ENCODE measurements around the gene ANG.
A peak's percentile ranks its signal among the peaks of the same experiment; 100 is the strongest.
"Not testable (repeated sequence)": the region's sequence is repeated elsewhere in the genome, so short reads cannot be mapped to it uniquely, and the experiment has no call there.

ANG gene

GRCh38 chr14:20687362-20688166 is 1.0 kb upstream of the ANG start:
- Histone ChIP-seq H3K27ac (ENCODE audit: low read length) (no peak overlapping the region), H3K36me3 (ENCODE audit: insufficient read depth, low read depth, low read length) (no peaks in the 10 kb centered on the region), H3K4me3 (ENCODE audit: low read length) (no peak overlapping the region), H3K4me1 (ENCODE audit: insufficient read depth, low read length) (peaks cover 4% of the 10 kb centered on the region; the same call in 1 of the 2 replicates), H3K27me3 (ENCODE audit: insufficient read depth, low read length) (peaks cover 6% of the 10 kb centered on the region; the same call in 1 of the 2 replicates), H3K9me3 (ENCODE audit: insufficient read depth, low read depth, low read length) (no peaks in the 10 kb centered on the region), H3K9ac (ENCODE audit: low read depth, low read length) (no peak overlapping the region)

GRCh38 chr14:20690848-20691640 is 2.5 kb downstream of the ANG start:
- Histone ChIP-seq H3K27ac (ENCODE audit: low read length) (no peak overlapping the region), H3K4me3 (ENCODE audit: low read length) (no peak overlapping the region)

GRCh38 chr14:20692116-20692751 is 3.7 kb downstream of the ANG start:
- no peak overlapping the region for H3K9ac ChIP-seq (ENCODE audit: low read depth, low read length)
- H3K27me3 ChIP-seq (ENCODE audit: insufficient read depth, low read length): no peaks in the 10 kb centered on the region
- H3K36me3 ChIP-seq (ENCODE audit: insufficient read depth, low read depth, low read length): no peaks in the 10 kb centered on the region
- no peak overlapping the region for H3K27ac ChIP-seq (ENCODE audit: low read length)
- H3K4me1 ChIP-seq (ENCODE audit: insufficient read depth, low read length): no peaks in the 10 kb centered on the region
- no peak overlapping the region for H3K4me3 ChIP-seq (ENCODE audit: low read length)
- H3K9me3 ChIP-seq (ENCODE audit: insufficient read depth, low read depth, low read length): no peaks in the 10 kb centered on the region

More at GRCh38 chr14:20690848-20691640, 2.5 kb downstream of the ANG start:
- no peaks in the 10 kb centered on the region for H3K4me1 ChIP-seq (ENCODE audit: insufficient read depth, low read length)
- no peaks in the 10 kb centered on the region for H3K9me3 ChIP-seq (ENCODE audit: insufficient read depth, low read depth, low read length)
- H3K36me3 ChIP-seq (ENCODE audit: insufficient read depth, low read depth, low read length): no peaks in the 10 kb centered on the region
- no peak overlapping the region for H3K9ac ChIP-seq (ENCODE audit: low read depth, low read length)
- no peaks in the 10 kb centered on the region for H3K27me3 ChIP-seq (ENCODE audit: insufficient read depth, low read length)

GRCh38 chr14:20696764-20697163 is 8.2 kb downstream of the ANG start:
- H3K27ac ChIP-seq (ENCODE audit: low read length): no peak overlapping the region

GRCh38 chr14:20697273-20698017 is 8.9 kb downstream of the ANG start:
- H3K36me3 ChIP-seq (ENCODE audit: insufficient read depth, low read depth, low read length): no peaks in the 10 kb centered on the region
- no peaks in the 10 kb centered on the region; the same call in 1 of the 2 replicates for H3K9me3 ChIP-seq (ENCODE audit: insufficient read depth, low read depth, low read length)
- H3K27me3 ChIP-seq (ENCODE audit: insufficient read depth, low read length): no peaks in the 10 kb centered on the region
- no peaks in the 10 kb centered on the region for H3K4me1 ChIP-seq (ENCODE audit: insufficient read depth, low read length)
- H3K4me3 ChIP-seq (ENCODE audit: low read length): no peak overlapping the region
- H3K27ac ChIP-seq (ENCODE audit: low read length): no peak overlapping the region
- no peak overlapping the region for H3K9ac ChIP-seq (ENCODE audit: low read depth, low read length)

More at GRCh38 chr14:20696764-20697163, 8.2 kb downstream of the ANG start:
- no peaks in the 10 kb centered on the region for H3K27me3 ChIP-seq (ENCODE audit: insufficient read depth, low read length)
- H3K9me3 ChIP-seq (ENCODE audit: insufficient read depth, low read depth, low read length): no peaks in the 10 kb centered on the region; the same call in 1 of the 2 replicates
- no peak overlapping the region for H3K4me3 ChIP-seq (ENCODE audit: low read length)
- H3K4me1 ChIP-seq (ENCODE audit: insufficient read depth, low read length): no peaks in the 10 kb centered on the region
- no peaks in the 10 kb centered on the region for H3K36me3 ChIP-seq (ENCODE audit: insufficient read depth, low read depth, low read length)
- no peak overlapping the region for H3K9ac ChIP-seq (ENCODE audit: low read depth, low read length)

GRCh38 chr14:20698018-20698329 is 9.4 kb downstream of the ANG start:
- no peaks in the 10 kb centered on the region; the same call in 1 of the 2 replicates for H3K9me3 ChIP-seq (ENCODE audit: insufficient read depth, low read depth, low read length)
- no peak overlapping the region for H3K4me3 ChIP-seq (ENCODE audit: low read length)
- H3K36me3 ChIP-seq (ENCODE audit: insufficient read depth, low read depth, low read length): no peaks in the 10 kb centered on the region
- no peaks in the 10 kb centered on the region for H3K27me3 ChIP-seq (ENCODE audit: insufficient read depth, low read length)
- H3K27ac ChIP-seq (ENCODE audit: low read length): no peak overlapping the region
- H3K4me1 ChIP-seq (ENCODE audit: insufficient read depth, low read length): no peaks in the 10 kb centered on the region
- no peak overlapping the region for H3K9ac ChIP-seq (ENCODE audit: low read depth, low read length)

- Histone ChIP-seq H3K4me1 (ENCODE audit: insufficient read depth, low read length) (no peaks in the 10 kb centered on the region), H3K9ac (ENCODE audit: low read depth, low read length) (no peak overlapping the region), H3K4me3 (ENCODE audit: low read length) (no peak overlapping the region), H3K27me3 (ENCODE audit: insufficient read depth, low read length) (no peaks in the 10 kb centered on the region), H3K9me3 (ENCODE audit: insufficient read depth, low read depth, low read length) (no peaks in the 10 kb centered on the region; the same call in 1 of the 2 replicates), H3K36me3 (ENCODE audit: insufficient read depth, low read depth, low read length) (no peaks in the 10 kb centered on the region), H3K27ac (ENCODE audit: low read length) (no peak overlapping the region)
These were observed 10.4 kb downstream of the ANG start for GRCh38 chr14:20698934-20699333.

- no peaks in the 10 kb centered on the region for H3K27me3 ChIP-seq (ENCODE audit: insufficient read depth, low read length)
- no peaks in the 10 kb centered on the region for H3K36me3 ChIP-seq (ENCODE audit: insufficient read depth, low read depth, low read length)
- peaks cover 7% of the 10 kb centered on the region for H3K9me3 ChIP-seq (ENCODE audit: insufficient read depth, low read depth, low read length)
- no peak overlapping the region for H3K9ac ChIP-seq (ENCODE audit: low read depth, low read length)
- no peaks in the 10 kb centered on the region for H3K4me1 ChIP-seq (ENCODE audit: insufficient read depth, low read length)
- no peak overlapping the region for H3K27ac ChIP-seq (ENCODE audit: low read length)
- H3K4me3 ChIP-seq (ENCODE audit: low read length): no peak overlapping the region
These were observed 11.4 kb downstream of the ANG start for GRCh38 chr14:20699931-20700330.

- H3K4me3 ChIP-seq (ENCODE audit: low read length); H3K4me1 ChIP-seq (ENCODE audit: insufficient read depth, low read length); H3K36me3 ChIP-seq (ENCODE audit: insufficient read depth, low read depth, low read length); H3K27ac ChIP-seq (ENCODE audit: low read length); H3K27me3 ChIP-seq (ENCODE audit: insufficient read depth, low read length); H3K9ac ChIP-seq (ENCODE audit: low read depth, low read length): not testable (repeated sequence)
- peaks cover 14% of the 10 kb centered on the region for H3K9me3 ChIP-seq (ENCODE audit: insufficient read depth, low read depth, low read length)
These were observed 12.4 kb downstream of the ANG start for GRCh38 chr14:20700965-20701364.

- Histone ChIP-seq H3K4me1 (ENCODE audit: insufficient read depth, low read length) (0 out of 2 replicates have a peak, but pooled peaks cover 3% of the 10 kb centered on the region), H3K27ac (ENCODE audit: low read length) (peak overlapping the region; percentile 48), H3K9me3 (ENCODE audit: insufficient read depth, low read depth, low read length) (peaks cover 28% of the 10 kb centered on the region), H3K9ac (ENCODE audit: low read depth, low read length) (peak overlapping the region; percentile 12; the same call in 1 of the 2 replicates), H3K36me3 (ENCODE audit: insufficient read depth, low read depth, low read length) (no peaks in the 10 kb centered on the region), H3K4me3 (ENCODE audit: low read length) (peak overlapping the region; percentile 14; the same call in 1 of the 2 replicates), H3K27me3 (ENCODE audit: insufficient read depth, low read length) (no peaks in the 10 kb centered on the region)
These were observed 18.2 kb downstream of the ANG start for GRCh38 chr14:20706657-20707355.
